Peyer's patch (tissue), 4 donors: ENCODE data around the gene PRR33.
"Not testable (repeated sequence)": the region's sequence is repeated elsewhere in the genome, so short reads cannot be mapped to it uniquely, and the experiment has no call there.

Experiments used
- CTCF ChIP-seq, 6 experiments: fragments of 450-650 bp in 4 of 6; fragments of 200-600 bp in 2 of 6; sonication (generic) in 1 of 6; IDR thresholded peaks; one replicate each; pipeline ENCODE4 v1.5.1; 2017 to 2019; ENCODE audit warnings: antibody characterized with exemption in 6 of 6, mild to moderate bottlenecking in 3 of 6, moderate library complexity in 1 of 6
- POLR2A ChIP-seq, 2 donors: fragments of 450-650 bp; IDR thresholded peaks; one replicate each; pipeline ENCODE4 v1.5.1; 2017; ENCODE audit warnings: antibody characterized with exemption in 2 of 2, mild to moderate bottlenecking in 2 of 2, moderate library complexity in 2 of 2

GRCh38 chr11:1874441-1875092 lies 17.1 kb downstream of the PRR33 start:
- TF ChIP-seq CTCF, POLR2A (IDR thresholded peaks at IDR 0.05): not testable (repeated sequence)
